ENCODE data around the gene PCDHGA1.
"Not testable (repeated sequence)": the region's sequence is repeated elsewhere in the genome, so short reads cannot be mapped to it uniquely, and the experiment has no call there.

PCDHGA1 gene

DNA sequence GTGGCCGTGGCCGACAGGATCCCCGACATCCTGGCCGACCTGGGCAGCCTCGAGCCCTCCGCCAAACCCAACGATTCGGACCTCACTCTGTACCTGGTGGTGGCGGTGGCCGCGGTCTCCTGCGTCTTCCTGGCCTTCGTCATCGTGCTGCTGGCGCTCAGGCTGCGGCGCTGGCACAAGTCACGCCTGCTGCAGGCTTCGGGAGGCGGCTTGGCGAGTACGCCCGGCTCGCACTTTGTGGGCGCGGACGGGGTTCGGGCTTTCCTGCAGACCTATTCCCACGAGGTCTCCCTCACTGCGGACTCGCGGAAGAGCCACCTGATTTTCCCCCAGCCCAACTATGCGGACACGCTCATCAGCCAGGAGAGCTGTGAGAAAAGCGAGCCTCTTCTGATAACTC, 15.7 kb downstream of the PCDHGA1 start:
- not testable (repeated sequence) for DNase-seq (ENCODE audit: low spot score); FAIRE-seq

DNA sequence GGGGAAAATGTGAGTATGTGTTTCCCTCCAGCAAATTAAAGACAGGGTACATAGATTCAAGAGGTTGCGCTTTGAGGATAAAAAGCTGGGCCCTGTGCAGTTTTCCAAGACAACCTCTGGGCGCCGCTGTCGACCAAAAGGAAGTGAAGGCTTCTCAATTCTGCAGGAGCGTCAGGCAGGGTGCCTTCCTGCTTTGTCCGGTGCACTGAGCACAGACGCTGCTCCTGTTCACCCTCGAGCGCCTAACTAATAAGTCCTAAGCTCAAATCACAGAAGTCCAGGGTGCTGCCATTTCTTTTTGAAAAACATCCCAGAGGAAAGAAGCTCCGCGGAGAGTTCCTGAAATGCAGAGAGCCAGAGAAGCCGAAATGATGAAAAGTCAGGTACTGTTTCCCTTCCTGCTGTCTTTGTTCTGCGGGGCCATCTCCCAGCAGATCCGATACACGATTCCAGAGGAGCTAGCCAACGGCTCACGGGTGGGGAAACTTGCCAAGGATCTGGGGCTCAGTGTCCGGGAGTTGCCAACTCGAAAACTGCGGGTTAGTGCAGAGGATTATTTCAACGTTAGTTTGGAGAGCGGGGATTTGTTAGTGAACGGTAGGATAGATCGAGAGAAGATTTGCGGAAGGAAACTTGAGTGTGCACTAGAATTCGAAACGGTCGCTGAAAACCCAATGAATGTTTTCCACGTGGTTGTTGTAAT, 19.8 kb downstream of the PCDHGA1 start, which contains the start of gene PCDHGB1:
Gene PCDHGB1, plus strand, starts transcription at position 183 of the 703 bp plus-strand sequence. Its CDS starts 162 bp downstream, at position 345.
- FAIRE-seq (no peak), DNase-seq (ENCODE audit: low spot score) (no peak)

DNA sequence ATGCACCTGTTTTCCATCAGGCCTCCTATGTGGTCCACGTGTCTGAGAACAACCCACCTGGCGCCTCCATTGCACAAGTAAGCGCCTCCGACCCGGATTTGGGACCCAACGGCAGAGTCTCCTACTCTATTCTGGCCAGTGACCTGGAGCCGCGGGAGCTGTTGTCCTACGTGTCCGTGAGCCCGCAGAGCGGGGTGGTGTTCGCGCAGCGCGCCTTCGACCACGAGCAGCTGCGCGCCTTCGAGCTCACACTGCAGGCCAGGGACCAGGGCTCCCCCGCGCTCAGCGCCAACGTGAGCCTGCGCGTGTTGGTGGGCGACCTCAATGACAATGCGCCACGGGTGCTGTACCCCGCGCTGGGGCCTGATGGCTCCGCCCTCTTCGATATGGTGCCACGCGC, 21.3 kb downstream of the PCDHGA1 start:
- DNase-seq (ENCODE audit: low spot score): no peak

DNA sequence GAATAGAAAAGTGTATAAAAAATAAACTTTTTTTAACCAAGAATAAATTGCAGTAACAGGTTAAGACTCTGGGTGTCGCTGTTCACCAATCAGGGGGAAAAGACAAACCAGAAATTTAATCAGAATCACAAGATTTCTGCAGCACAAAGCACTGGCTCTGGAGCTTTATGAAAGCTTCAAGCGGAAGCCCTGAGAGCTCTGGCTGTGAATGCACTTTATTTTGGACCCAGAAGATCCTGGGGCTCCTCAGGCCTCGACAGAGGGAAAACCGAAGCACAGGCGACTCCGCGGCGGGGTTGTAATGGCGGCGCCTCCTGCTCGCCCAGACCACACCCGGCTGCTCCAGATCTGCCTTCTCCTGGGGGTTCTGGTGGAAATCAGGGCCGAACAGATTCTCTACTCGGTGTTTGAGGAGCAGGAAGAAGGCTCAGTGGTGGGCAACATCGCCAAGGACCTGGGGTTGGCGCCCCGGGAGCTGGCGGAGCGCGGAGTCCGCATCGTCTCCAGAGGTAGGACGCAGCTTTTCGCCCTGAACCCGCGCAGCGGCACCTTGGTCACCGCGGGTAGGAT, 24.7 kb downstream of the PCDHGA1 start, which contains the start of gene PCDHGA4:
Gene PCDHGA4, plus strand, starts transcription at position 122 of the 570 bp plus-strand sequence. Its CDS starts 87 bp downstream, at position 209.
- DNase-seq (ENCODE audit: low spot score) (no peak), FAIRE-seq (no peak)

More for the DNA sequence above, 21.3 kb downstream of the PCDHGA1 start:
- no peak for FAIRE-seq

DNA sequence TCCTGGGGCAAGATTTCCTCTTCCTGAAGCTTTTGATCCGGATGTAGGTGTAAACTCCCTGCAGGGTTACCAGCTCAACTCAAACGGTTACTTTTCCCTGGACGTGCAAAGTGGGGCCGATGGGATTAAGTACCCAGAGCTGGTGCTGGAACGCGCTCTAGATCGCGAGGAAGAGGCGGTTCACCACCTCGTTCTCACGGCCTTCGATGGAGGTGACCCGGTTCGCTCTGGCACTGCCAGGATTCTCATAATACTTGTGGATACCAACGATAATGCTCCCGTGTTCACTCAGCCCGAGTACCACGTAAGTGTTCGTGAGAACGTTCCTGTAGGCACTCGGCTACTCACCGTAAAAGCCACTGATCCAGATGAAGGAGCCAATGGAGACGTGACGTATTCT, 25.3 kb downstream of the PCDHGA1 start:
- FAIRE-seq (no peak), DNase-seq (ENCODE audit: low spot score) (no peak)

DNA sequence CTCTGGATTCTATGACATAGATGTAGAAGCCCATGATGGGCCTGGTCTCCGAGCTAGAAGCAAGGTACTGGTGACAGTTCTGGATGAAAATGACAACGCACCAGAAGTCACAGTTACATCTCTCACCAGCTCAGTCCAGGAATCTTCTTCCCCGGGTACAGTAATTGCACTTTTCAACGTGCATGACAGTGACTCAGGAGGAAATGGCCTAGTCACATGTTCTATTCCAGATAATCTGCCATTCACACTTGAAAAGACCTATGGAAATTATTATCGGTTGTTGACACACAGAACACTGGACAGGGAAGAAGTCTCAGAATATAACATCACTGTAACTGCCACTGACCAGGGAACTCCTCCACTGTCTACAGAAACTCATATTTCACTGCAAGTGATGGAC, 25.8 kb downstream of the PCDHGA1 start:
- FAIRE-seq (no peak), DNase-seq (ENCODE audit: low spot score) (no peak)

DNA sequence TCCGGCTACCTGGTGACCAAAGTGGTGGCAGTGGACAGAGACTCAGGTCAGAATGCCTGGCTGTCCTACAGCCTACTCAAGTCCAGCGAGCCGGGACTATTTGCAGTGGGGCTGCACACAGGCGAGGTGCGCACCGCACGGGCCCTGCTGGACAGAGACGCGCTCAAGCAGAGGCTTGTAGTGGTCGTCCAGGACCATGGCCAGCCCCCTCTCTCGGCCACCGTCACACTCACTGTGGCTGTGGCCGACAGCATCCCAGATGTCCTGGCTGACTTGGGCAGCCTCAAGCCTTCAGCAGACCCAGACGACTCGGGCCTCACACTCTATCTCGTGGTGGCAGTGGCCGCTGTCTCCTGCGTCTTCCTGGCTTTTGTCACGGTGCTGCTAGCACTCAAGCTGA, 26.6 kb downstream of the PCDHGA1 start:
- FAIRE-seq: no peak

DNA sequence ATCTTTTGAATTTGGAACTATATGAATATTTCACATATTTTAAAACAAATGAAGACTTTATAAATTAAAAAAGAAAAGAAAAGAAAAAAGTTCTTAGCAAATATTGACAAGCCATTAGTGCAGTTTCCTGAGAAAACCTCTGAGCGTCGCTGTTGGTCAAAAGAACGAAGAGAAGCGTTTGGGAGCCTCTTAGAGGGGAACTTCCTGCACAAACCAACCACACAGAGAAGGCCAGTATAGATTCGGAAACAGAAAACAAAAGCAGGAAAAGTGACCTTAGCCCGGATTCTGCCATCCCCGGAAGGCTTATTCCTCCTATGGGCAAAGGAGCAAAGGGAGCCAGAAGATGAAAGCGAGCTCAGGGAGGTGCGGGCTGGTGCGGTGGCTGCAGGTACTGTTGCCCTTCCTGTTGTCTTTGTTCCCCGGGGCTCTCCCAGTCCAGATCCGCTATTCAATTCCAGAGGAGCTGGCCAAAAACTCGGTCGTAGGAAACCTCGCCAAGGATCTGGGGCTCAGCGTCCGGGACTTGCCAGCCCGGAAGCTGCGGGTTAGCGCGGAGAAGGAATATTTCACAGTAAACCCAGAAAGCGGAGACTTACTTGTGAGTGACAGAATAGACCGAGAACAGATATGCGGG, 29.6 kb downstream of the PCDHGA1 start, which contains the start of gene PCDHGB2:
Gene PCDHGB2, plus strand, starts transcription at position 205 of the 637 bp plus-strand sequence. Its CDS starts 142 bp downstream, at position 347.
- DNase-seq (ENCODE audit: low spot score) (no peak), FAIRE-seq (peak; percentile 2)

More for the DNA sequence above, 26.6 kb downstream of the PCDHGA1 start:
- DNase-seq (ENCODE audit: low spot score): no peak

DNA sequence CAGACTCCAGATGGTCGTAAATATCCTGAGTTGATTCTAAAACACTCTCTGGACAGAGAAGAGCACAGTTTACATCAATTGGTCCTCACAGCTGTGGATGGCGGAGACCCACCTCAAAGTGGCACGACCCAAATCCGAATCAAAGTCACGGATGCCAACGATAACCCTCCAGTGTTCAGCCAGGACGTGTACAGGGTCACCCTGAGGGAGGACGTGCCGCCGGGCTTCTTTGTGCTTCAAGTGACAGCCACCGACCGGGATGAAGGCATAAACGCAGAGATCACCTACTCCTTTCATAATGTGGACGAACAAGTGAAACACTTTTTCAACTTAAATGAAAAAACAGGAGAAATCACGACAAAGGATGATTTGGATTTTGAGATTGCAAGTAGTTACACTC, 30.4 kb downstream of the PCDHGA1 start:
- no peak for DNase-seq (ENCODE audit: low spot score)
- no peak for FAIRE-seq

DNA sequence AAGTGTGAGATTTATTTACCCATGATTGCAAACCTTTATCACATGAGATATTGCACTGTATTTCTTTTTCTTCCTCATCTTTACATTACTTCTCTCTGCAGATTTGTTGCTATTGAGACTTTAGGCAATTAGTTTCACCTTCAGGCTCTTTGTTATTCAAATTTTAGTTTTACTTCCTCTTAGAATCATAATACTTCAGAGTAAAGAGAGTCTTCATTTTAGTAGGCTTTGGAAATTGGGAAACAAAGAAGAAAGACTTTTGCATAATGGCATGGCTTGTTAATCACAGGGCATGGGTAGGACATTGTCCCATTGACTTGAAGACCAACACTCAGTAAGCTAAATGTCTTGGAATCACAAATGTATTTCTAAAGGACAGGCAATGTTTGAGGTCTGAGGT, 32.4 kb downstream of the PCDHGA1 start:
- DNase-seq (ENCODE audit: low spot score) (no peak), FAIRE-seq (no peak)

DNA sequence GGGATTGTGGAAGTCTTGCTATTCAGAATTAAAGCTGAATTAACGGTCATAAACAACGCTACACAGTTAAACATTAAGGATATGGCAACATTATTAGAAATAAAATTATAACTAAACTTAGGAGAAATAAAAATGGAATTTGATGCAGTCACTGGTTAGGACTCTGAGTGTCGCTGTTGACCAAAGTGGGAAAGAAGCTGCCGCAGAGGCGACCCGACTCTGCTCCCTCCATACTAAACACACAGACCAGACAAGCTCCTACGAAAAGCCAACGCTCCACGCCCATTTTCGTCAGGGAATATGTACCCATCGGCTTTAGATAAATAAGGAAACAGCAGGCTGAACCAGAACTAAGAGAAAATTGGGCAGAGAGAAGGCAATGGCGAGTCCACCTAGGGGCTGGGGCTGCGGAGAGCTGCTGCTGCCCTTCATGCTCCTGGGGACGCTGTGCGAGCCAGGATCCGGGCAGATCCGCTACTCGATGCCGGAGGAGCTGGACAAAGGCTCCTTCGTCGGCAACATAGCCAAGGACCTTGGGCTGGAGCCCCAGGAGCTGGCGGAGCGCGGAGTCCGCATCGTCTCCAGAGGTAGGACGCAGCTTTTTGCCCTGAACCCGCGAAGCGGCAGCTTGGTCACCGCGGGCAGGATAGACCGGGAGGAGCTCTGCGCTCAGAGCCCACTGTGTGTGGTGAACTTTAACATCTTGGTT, 33.8 kb downstream of the PCDHGA1 start, which contains the start of gene PCDHGA5:
Gene PCDHGA5, plus strand, starts transcription at position 211 of the 709 bp plus-strand sequence. Its CDS starts 169 bp downstream, at position 380.
- DNase-seq (ENCODE audit: low spot score): no peak
- no peak for FAIRE-seq

DNA sequence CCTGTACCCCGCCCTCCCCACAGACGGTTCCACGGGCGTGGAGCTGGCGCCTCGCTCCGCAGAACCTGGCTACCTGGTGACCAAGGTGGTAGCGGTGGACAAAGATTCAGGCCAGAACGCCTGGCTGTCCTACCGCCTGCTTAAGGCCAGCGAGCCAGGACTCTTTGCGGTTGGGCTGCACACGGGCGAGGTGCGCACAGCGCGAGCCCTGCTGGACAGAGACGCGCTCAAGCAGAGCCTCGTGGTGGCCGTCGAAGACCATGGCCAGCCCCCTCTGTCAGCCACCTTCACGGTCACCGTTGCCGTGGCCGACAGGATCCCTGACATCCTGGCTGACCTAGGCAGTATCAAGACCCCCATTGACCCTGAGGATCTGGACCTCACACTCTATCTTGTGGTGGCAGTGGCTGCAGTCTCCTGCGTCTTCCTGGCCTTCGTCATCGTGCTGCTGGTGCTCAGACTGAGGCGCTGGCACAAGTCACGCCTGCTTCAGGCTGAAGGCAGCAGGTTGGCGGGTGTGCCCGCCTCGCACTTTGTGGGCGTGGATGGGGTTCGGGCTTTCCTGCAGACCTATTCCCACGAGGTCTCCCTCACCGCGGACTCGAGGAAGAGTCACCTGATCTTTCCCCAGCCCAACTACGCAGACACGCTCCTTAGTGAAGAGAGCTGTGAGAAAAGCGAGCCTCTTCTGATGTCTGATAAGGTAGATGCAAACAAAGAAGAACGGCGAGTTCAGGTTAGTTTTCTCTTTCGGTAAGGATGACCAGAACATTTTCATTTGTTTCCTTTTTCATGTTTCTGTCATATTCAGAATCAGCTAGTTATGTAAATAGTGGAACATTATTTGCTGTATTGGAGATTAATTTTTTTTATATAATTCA, 35.9 kb downstream of the PCDHGA1 start:
- FAIRE-seq: no peak
- DNase-seq (ENCODE audit: low spot score): no peak

DNA sequence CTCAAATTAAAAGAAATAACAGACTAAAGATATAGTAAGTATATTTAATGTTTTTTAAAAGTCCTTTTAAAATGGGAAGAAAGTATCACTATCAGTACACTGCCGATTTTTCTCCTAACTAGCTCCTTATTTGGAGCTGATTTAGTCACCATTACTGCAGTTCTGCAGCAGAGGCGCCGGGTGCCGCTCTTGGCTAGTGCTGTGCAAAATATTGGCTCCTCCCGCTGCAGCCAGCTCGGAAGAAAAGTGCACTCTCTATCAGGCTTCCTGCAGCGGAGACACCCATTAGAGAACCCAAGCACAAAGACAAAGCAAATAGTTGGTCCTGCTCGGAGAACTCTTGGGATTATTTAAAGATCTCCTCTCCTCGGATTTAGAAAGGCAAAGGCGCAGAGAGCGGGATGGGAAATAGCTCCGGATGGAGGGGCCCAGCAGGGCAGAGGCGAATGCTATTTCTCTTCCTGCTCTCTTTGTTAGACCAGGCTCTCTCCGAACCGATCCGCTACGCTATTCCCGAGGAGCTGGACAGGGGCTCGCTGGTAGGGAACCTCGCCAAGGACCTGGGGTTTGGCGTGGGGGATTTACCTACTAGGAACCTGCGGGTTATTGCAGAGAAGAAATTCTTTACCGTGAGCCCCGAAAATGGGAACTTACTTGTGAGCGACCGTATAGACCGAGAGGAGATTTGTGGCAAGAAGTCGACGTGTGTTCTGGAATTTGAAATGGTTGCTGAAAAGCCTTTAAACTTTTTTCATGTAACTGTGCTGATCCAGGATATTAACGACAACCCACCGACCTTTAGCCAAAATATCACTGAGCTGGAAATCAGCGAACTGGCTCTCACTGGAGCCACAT, 39.9 kb downstream of the PCDHGA1 start, which contains the start of gene PCDHGB3:
Gene PCDHGB3, plus strand, starts transcription at position 249 of the 855 bp plus-strand sequence. Its CDS starts 153 bp downstream, at position 402.
- FAIRE-seq: no peak
- no peak for DNase-seq (ENCODE audit: low spot score)

DNA sequence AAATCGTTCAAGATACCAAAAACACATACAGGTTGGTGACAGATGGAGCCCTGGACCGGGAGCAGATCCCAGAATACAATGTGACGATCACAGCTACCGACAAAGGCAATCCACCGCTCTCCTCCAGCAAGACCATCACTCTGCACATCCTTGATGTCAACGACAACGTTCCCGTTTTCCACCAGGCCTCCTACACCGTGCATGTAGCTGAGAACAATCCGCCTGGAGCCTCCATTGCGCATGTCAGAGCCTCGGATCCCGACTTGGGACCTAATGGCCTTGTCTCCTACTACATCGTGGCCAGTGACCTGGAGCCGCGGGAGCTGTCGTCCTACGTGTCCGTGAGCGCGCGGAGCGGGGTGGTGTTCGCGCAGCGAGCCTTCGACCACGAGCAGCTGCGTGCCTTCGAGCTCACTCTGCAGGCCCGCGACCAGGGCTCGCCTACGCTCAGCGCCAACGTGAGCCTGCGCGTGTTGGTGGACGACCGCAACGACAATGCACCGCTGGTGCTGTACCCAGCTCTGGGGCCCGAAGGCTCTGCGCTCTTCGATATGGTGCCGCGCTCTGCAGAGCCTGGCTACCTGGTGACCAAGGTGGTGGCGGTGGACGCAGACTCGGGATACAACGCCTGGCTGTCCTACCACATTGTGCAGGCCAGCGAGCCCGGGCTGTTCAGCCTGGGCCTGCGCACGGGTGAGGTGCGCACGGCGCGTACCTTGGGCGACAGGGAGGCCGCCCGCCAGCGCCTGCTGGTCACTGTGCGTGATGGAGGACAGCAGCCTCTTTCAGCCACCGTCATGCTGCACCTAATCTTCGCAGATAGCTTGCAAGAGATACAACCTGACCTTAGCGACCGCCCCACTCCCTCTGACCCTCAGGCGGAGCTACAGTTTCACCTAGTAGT, 41.5 kb downstream of the PCDHGA1 start:
- FAIRE-seq: no peak
- DNase-seq (ENCODE audit: low spot score): no peak

DNA sequence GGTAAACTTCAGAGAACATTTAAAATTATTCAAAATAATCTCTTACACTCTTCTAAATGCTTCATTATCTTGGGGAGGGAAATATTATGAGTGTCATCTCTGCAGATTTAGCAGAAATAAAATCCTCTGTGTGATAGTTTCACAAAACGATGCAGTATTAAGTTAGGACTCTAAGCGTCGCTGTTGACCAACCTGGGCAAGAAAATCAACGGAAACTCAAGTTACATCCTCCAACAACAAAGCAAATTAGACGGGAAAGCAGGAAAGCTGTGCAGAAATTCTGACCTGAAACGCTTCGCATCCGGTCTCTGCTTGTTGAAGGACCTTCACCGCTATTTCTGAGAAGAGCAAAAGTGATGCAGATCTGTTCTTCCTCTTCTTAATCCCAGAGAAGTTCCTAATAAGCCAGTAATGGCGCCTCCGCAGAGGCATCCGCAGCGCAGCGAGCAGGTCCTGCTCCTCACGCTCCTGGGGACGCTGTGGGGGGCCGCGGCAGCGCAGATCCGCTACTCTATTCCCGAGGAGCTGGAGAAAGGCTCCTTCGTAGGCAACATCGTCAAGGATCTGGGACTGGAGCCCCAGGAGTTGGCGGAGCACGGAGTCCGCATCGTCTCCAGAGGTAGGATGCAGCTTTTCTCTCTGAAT, 43.5 kb downstream of the PCDHGA1 start, which contains the start of gene PCDHGA6:
Gene PCDHGA6, plus strand, starts transcription at position 219 of the 645 bp plus-strand sequence. Its CDS starts 193 bp downstream, at position 412.
- FAIRE-seq (no peak), DNase-seq (ENCODE audit: low spot score) (no peak)

DNA sequence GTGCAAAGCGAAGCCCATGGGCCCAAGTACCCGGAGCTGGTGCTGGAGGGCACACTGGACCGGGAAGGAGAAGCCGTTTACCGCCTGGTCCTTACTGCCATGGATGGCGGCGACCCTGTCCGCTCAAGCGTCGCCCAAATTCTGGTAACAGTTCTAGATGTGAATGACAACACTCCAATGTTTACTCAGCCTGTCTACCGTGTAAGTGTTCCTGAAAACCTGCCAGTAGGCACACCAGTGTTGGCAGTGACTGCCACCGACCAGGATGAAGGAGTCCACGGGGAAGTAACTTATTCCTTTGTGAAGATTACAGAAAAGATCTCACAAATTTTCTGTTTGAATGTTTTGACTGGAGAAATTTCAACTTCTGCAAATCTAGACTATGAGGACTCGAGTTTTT, 44.3 kb downstream of the PCDHGA1 start:
- no peak for FAIRE-seq
- no peak for DNase-seq (ENCODE audit: low spot score)

DNA sequence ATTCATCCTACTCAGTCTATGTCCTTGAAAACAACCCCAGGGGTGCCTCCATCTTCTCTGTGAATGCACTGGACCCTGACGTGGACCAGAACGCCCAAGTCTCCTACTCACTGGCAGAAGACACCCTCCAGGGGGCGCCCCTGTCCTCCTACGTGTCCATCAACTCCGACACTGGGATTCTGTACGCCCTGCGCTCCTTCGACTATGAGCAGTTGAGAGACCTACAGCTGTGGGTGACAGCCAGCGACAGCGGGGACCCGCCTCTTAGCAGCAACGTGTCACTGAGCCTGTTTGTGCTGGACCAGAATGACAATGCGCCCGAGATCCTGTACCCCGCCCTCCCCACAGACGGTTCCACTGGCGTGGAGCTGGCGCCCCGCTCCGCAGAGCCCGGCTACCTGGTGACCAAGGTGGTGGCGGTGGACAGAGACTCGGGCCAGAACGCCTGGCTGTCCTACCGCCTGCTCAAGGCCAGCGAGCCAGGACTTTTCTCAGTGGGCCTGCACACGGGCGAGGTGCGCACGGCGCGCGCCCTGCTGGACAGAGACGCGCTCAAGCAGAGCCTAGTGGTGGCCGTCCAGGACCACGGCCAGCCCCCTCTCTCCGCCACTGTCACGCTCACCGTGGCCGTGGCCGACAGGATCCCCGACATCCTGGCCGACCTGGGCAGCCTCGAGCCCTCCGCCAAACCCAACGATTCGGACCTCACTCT, 45.3 kb downstream of the PCDHGA1 start:
- not testable (repeated sequence) for DNase-seq (ENCODE audit: low spot score); FAIRE-seq
